Small intestine (tissue), 7 donors: ENCODE data around the gene TIPARP. TPM values are rescaled to one million over a fixed set of nuclear protein-coding genes. Genes with fewer than 3 reads are reported as not detected.
A peak's percentile ranks its signal among the peaks of the same experiment; 100 is the strongest.

Source experiments
- DNase-seq, 2 donors: peaks; one replicate each; pipeline versions ENCODE4 v3.0.0 to v3.0.0-alpha.2; 2013
- FAIRE-seq: peaks from 2 replicates; lab custom pipeline; 2012; peaks lifted over from hg19 to GRCh38; lab: Jason Lieb, UNC
- H3K27ac ChIP-seq, 3 donors: one replicate each; pipeline ENCODE4 v1.5.1; 2013; ENCODE audit warnings: low read length in 2 of 3, mild to moderate bottlenecking in 2 of 3, control low read depth in 1 of 3, inconsistent platforms in 1 of 3, low read depth in 1 of 3, moderate library complexity in 1 of 3
- H3K27me3 ChIP-seq, 3 donors: one replicate each; pipeline ENCODE4 v1.6.1; 2013; ENCODE audit warnings: low read length in 3 of 3, inconsistent platforms in 1 of 3; ENCODE audit not compliant: control insufficient read depth in 3 of 3, insufficient read depth in 3 of 3
- H3K36me3 ChIP-seq, 3 donors: one replicate each; pipeline ENCODE4 v1.6.1; 2013; ENCODE audit warnings: low read length in 3 of 3, inconsistent platforms in 1 of 3, low read depth in 1 of 3, mild to moderate bottlenecking in 1 of 3, moderate library complexity in 1 of 3; ENCODE audit not compliant: control insufficient read depth in 3 of 3, insufficient read depth in 2 of 3
- H3K4me1 ChIP-seq, 3 donors: one replicate each; pipeline ENCODE4 v1.6.1; 2013; ENCODE audit warnings: low read length in 2 of 3, inconsistent platforms in 1 of 3, low read depth in 1 of 3, mild to moderate bottlenecking in 1 of 3, moderate library complexity in 1 of 3; ENCODE audit not compliant: control insufficient read depth in 3 of 3, insufficient read depth in 2 of 3
- H3K4me3 ChIP-seq, 3 donors: one replicate each; pipeline ENCODE4 v1.5.1; 2013; ENCODE audit warnings: low read length in 3 of 3, control low read depth in 1 of 3, inconsistent platforms in 1 of 3, low read depth in 1 of 3, mild to moderate bottlenecking in 1 of 3, moderate library complexity in 1 of 3
- H3K9me3 ChIP-seq, 2 donors: one replicate each; pipeline ENCODE4 v1.6.1; 2013; ENCODE audit warnings: low read depth in 1 of 2, low read length in 1 of 2; ENCODE audit not compliant: control insufficient read depth in 2 of 2, insufficient read depth in 1 of 2
- WGBS, 3 donors: extraction: QIAGEN DNeasy Blood & Tissue Kit; methylation state at CpG; one replicate each; pipeline ENCODE4 v1.1.7; 2013; 5-methylcytosine and 5-hydroxymethylcytosine counted together
- polyA plus RNA-seq, 4 donors: library from polyadenylated mRNA; stranded (reverse) in 3 of 4; unstranded in 1 of 4; fragments of 200-250 nt in 3 of 4; fragments of 120-200 nt in 1 of 4; gene quantifications; one replicate each; pipeline versions ENCODE4 v1.2.1 to v1.2.3, GENCODE V29; 2013
- donor health status: healthy with polysubstance abuse.
- donor health status: control.
- donor health status: control.
- donor health status: Bipolar disorder and iron deficiency.
- donor health status: healthy.

The TIPARP gene
- polyA plus RNA-seq, 4 donors = 8.5 to 18.3 (median 15.7) TPM

GRCh38 chr3:156718622-156719306, 44.4 kb downstream of the TIPARP start:
- Histone ChIP-seq H3K27me3 (no peaks in the 10 kb centered on the region), H3K27ac (no peak overlapping the region), H3K36me3 (peaks cover 0 to 2% (median 0%) of the 10 kb centered on the region in 3 donors), H3K4me1 (no peaks in the 10 kb centered on the region), H3K9me3 (no peaks in the 10 kb centered on the region), H3K4me3 (no peak overlapping the region)
- WGBS, 3 donors = 56 to 77% (median 63%) methylated on average over 3 of the region's 3 CpGs
- FAIRE-seq (no peak), DNase-seq (no peak)

GRCh38 chr3:156720826-156721225, 46.4 kb downstream of the TIPARP start:
- H3K4me1 ChIP-seq = no peaks in the 10 kb centered on the region
- no peaks in the 10 kb centered on the region for H3K9me3 ChIP-seq
- no peak overlapping the region for H3K4me3 ChIP-seq
- no peaks in the 10 kb centered on the region for H3K36me3 ChIP-seq
- no peak overlapping the region for H3K27ac ChIP-seq
- WGBS, 3 donors = 67 to 73% (median 70%) methylated on average over 2 of the region's 2 CpGs
- no peak for DNase-seq
- H3K27me3 ChIP-seq = no peaks in the 10 kb centered on the region
- FAIRE-seq = no peak

DNA sequence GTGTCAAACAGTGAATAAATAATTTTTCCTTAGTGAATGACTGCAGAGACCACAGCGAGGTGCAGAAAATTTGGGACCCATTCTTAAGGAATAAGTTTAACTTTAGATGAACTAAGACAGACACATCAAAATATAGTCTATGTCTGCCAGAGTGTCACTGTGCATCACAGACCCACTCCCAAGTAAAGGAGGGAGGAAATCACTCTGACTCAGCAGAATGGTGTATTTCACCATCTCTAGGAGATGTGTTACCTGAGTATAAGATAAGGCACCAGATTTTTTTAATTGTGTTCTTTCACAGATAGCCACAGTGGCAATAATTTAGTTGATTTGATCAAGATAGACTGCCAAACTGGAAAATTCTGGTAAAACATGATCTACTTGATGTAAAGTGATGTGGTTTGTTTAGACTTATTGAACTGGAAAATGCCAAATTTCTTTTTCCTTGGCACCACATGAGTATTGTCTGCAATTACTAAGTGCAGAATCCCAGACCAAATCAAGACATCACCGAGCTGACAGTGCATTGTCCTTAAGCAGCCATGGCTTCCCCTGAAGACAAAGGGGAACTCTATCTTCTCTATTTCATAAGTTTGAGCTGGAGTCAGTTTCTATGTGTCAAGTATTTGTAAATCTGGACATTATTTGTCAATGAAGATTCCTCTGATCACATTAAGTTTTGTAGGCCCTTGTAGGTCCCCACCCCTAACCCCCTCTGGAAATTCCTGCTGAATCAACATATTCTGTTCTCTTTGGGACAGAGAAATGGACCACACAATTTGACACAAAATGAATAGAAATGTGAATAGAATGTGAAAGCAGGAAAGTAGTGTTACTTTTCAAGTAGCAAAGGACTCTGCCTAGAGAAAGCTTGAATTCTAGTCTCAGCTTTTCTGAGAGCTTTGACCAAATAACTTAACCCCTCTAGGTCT, 47.6 kb downstream of the TIPARP start:
- Histone ChIP-seq H3K27ac (no peak overlapping the region), H3K36me3 (no peaks in the 10 kb centered on the region), H3K4me1 (peaks cover 0 to 5% (median 0%) of the 10 kb centered on the region in 3 donors), H3K4me3 (no peak overlapping the region), H3K9me3 (no peaks in the 10 kb centered on the region), H3K27me3 (no peaks in the 10 kb centered on the region)
- 85 to 93% (median 90%) methylated on average over 2 of the region's 2 CpGs for WGBS, 3 donors
- FAIRE-seq = no peak
- no peak for DNase-seq

DNA sequence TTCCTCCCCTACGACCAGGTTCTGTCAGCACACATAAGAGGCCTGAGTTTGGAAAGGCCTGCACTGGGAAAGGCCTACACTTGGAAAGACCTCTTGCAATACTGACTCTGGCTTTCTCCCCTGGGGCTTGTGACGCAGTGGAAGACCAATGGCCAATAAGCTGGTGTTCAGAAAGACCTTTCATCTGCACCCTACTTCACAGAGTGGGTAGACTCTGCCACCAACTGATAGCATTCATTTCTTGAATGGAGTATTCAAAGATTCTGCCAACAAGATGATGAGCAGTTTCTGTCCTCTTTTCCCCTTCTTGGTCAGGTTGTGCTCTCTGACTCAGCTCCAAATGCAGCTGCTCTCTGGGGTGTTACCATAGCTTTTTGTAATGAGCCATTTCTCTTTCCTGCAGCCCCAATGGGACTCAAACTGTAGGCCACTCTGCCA, 48.8 kb downstream of the TIPARP start:
- Histone ChIP-seq H3K27me3 (no peaks in the 10 kb centered on the region), H3K36me3 (no peaks in the 10 kb centered on the region), H3K4me3 (no peak overlapping the region), H3K4me1 (peaks cover 0 to 5% (median 4%) of the 10 kb centered on the region in 3 donors), H3K27ac (no peak overlapping the region), H3K9me3 (no peaks in the 10 kb centered on the region)
- DNase-seq (no peak), FAIRE-seq (no peak)
- WGBS, 3 donors = 67 to 87% (median 79%) methylated on average over 2 of the region's 2 CpGs

DNA sequence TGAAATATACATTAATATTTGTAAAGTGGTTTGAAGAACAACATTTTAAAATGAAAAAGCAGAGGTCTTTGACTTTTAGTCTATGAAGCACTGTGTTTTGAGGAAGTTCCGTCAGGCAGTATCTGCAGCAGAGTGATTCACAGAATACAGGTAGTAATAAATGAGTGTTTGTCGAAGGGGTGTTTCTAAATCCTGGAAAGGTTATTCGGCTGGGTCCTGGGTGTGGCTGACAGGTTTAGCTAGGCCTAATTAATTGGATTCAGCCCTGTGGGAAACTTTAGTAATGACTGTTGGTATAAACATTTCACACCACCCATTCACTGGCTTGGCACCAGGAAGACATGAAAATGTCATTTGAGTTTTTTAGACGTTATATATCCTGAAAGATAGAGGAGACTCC, 51.3 kb downstream of the TIPARP start:
- Histone ChIP-seq H3K9me3 (no peaks in the 10 kb centered on the region), H3K36me3 (no peaks in the 10 kb centered on the region), H3K4me3 (no peak overlapping the region), H3K4me1 (peaks cover 0 to 5% (median 4%) of the 10 kb centered on the region in 3 donors), H3K27ac (peak overlapping the region in 1 of 3 donors; percentile 14), H3K27me3 (no peaks in the 10 kb centered on the region)
- peak; percentile 51 to 75 for DNase-seq
- 13 to 42% (median 30%) methylated on average over 4 of the region's 4 CpGs for WGBS, 3 donors
- no peak for FAIRE-seq

DNA sequence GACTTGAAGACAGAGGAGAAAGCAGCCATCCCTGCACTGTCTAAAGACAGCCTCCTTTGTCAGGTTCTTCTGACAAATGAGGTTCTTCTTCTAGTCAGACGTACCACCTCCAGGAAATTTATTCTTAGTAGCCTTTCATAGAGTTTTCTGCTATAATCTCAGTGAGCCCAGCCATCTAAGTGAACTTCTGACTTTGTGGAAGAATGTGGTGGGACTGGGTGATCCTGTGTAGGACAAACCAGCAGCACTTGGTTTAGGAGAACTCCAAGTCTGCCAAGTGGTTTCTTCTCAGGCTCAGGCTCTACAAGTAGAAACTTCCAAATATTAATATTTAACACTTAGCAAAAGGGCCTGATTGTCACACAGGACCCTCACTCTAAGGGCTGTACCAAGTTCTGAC, 52.1 kb downstream of the TIPARP start:
- no peak for DNase-seq
- no peak overlapping the region for H3K27ac ChIP-seq
- H3K9me3 ChIP-seq = no peaks in the 10 kb centered on the region
- FAIRE-seq = no peak
- H3K36me3 ChIP-seq = no peaks in the 10 kb centered on the region
- H3K4me1 ChIP-seq = peaks cover 0 to 5% (median 4%) of the 10 kb centered on the region in 3 donors
- no peaks in the 10 kb centered on the region for H3K27me3 ChIP-seq
- H3K4me3 ChIP-seq = no peak overlapping the region
- WGBS, 3 donors = 83 to 96% (median 84%) methylated on average over 1 of the region's 1 CpG

DNA sequence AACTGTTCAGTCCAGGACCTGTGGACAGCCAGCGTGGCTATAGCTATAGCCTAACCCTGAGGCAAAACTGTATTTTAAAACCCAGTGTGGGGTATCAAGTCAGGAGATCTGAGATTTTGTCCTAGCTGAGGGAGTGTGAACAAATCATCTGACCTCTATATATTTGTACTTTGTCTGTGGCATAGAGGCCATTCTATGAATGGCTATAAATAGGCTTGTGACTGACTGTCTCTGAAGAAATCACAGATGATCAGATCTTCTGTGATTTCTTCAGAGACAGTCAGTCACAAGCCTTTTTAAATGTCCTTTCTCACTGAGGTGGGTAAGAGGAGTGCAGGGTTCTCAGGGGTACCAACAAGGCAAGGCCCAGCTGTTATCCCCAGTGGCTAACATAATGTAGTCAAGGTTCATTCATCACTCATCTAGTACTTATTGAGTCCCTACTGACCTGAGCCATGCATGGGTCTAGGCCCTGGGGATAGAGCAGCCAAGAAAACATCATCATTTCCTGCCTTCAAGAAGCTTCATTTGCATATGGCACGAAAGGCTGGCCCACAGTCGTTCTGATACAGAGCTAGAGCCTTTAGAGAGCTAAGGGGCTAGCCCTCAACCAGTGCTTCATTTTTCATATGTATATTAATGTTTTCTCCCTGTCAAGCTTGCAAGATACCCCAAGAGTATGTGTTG, 53.3 kb downstream of the TIPARP start:
- Histone ChIP-seq H3K36me3 (no peaks in the 10 kb centered on the region), H3K9me3 (no peaks in the 10 kb centered on the region), H3K4me3 (no peak overlapping the region), H3K27me3 (no peaks in the 10 kb centered on the region), H3K4me1 (peaks cover 0 to 6% (median 5%) of the 10 kb centered on the region in 3 donors), H3K27ac (no peak overlapping the region)
- FAIRE-seq (no peak), DNase-seq (no peak)
- 78 to 95% (median 86%) methylated on average over 3 of the region's 3 CpGs for WGBS, 3 donors
